ENCODE data around the gene FNDC10.

The FNDC10 gene

DNA sequence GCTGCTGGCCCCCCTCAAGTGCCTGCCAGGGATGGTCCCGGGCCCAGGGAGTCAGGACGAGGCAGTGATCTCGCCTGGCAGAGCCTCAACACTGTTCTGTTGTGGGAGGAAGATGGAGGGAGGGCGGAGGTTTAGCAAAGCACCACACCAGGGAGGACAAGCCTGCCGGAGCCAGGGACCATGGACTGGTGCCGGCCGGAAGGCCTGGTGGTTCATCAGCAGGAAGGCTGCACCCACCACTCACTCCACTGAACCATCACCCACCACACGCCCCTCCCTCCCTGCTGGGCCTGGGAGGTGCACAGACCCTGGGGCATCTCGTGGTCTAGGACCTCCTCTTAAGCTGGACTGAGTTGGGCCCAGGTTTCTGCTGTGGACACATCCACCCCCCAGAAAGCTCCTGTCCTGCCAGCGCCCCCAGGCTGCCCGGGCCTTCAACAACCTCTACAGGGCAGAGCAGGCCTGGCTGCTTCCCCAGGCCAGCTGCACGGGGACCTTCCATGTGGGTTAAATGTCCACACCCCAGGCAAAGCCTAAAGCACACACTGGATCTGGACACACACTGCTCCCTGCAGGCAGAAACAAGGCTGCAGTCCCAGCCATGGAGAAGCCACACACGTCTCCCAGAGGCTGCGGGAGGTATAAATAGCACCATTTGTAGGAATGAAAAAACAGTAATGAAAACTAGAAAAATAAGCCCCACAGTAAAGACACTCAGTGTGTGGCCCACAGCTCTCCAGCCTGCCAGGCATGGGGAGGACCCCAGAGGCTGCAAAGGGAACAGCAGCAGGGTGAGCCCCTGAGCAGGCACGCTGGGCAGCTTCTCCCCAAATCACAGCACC lies 49.1 kb downstream of the FNDC10 start:
- DNase-seq = peak; percentile 17 to 23
- TF ChIP-seq GATA1 (IDR thresholded peaks at IDR 0.05; ENCODE audit: low read depth, low read length) (no peak), POLR2A (IDR thresholded peaks at IDR 0.05; ENCODE audit: low read length) (no peak)

DNA sequence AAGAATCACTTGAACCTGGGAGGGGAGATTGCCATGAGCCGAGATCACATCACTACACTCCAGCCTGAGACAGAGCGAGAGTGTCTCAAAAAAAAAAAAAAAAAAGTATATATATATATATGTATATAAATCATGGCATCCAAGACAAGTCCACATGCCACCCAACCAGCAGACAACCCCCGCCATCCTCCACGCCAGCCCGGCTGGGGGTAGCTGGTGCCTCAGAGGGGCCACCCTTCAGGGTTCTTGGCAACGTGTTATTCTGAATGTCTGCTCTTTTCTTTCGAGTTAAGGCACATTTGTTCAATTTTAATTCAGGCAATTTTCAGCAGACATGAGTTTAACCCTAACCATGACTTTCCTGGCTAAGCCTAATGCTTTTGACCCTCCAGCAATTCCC lies 49.8 kb downstream of the FNDC10 start:
- no peak for DNase-seq
- TF ChIP-seq GATA1 (IDR thresholded peaks at IDR 0.05; ENCODE audit: low read depth, low read length) = no peak
- TF ChIP-seq POLR2A (IDR thresholded peaks at IDR 0.05; ENCODE audit: low read length) = no peak

DNA sequence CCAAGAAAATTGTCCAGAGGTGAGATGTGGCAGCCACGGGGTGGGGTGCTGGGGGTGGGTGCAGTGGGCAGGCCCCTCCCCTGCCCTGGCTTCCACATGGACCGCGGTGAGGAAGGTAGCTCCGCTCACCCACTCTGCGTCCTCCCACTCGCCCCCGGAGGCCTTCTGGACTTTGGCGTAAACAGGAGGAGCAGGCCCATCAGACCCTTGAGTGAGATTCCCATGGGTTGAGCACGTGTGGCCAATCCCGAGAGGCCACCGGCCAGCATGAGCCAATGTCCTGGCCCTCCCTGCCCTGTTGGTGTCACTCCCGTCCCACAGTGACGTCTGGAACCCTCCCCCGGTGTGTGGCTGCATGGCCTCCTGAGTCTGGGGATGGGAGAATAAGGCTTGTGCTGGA lies 51.3 kb downstream of the FNDC10 start:
- DNase-seq = no peak
- TF ChIP-seq GATA1 (IDR thresholded peaks at IDR 0.05; ENCODE audit: low read depth, low read length) = no peak
- TF ChIP-seq POLR2A (IDR thresholded peaks at IDR 0.05; ENCODE audit: low read length) = no peak

Measured in erythroblast (primary cell).